Vagina (tissue), 2 donors: ENCODE results near the gene SLC51B. TPM values are rescaled to one million over a fixed set of nuclear protein-coding genes. Genes with fewer than 3 reads are reported as not detected.
A peak's percentile ranks its signal among the peaks of the same experiment; 100 is the strongest.

ENCODE experiments used
- DNase-seq, 2 donors: peaks; one replicate each; pipeline ENCODE4 v3.0.0-alpha.2; 2017; ENCODE audit errors: extremely low spot score in 2 of 2
- H3K27ac ChIP-seq: fragments of 200-600 bp; sonication (generic); one replicate; pipeline ENCODE4 v1.5.1; 2019
- H3K27me3 ChIP-seq: fragments of 200-600 bp; sonication (generic); one replicate; pipeline ENCODE4 v1.5.1; 2019
- H3K36me3 ChIP-seq, 2 donors: fragments of 200-600 bp; sonication (generic); one replicate each; pipeline ENCODE4 v1.5.1; 2017 to 2019
- H3K4me1 ChIP-seq: fragments of 200-600 bp; sonication (generic); one replicate; pipeline ENCODE4 v1.5.1; 2019
- H3K4me3 ChIP-seq, 2 donors: fragments of 200-600 bp; sonication (generic); 1 replicate in 1 of 2; 2 replicates in 1 of 2; pipeline ENCODE4 v1.5.1; 2016 to 2019
- H3K9me3 ChIP-seq: fragments of 200-600 bp; sonication (generic); one replicate; pipeline ENCODE4 v1.5.1; 2019
- CTCF ChIP-seq, 3 experiments: fragments of 450-650 bp in 2 of 3; fragments of 200-600 bp in 1 of 3; sonication (generic) in 1 of 3; IDR thresholded peaks; one replicate each; pipeline ENCODE4 v1.5.1; 2017 to 2019; ENCODE audit warnings: antibody characterized with exemption in 3 of 3, mild to moderate bottlenecking in 2 of 3, moderate library complexity in 2 of 3
- POLR2A ChIP-seq, 2 donors: fragments of 450-650 bp; IDR thresholded peaks; one replicate each; pipeline ENCODE4 v1.6.1; 2017; ENCODE audit warnings: antibody characterized with exemption in 2 of 2, mild to moderate bottlenecking in 2 of 2, moderate library complexity in 2 of 2
- POLR2AphosphoS5 ChIP-seq, 2 donors: sonication (generic); formaldehyde crosslinking; IDR thresholded peaks; one replicate each; pipeline ENCODE4 v1.9.0; 2017; ENCODE audit warnings: antibody characterized with exemption in 2 of 2, mild to moderate bottlenecking in 2 of 2, low read depth in 1 of 2; ENCODE audit not compliant: insufficient read depth in 1 of 2
- intact Hi-C: fragments of 100-400 bp; cut with DNase I; formaldehyde crosslinking; loops from one replicate; pipeline ENCODE4 v1.15.1; 2023
- total RNA-seq: library from RNA; depleted of rRNA; stranded (reverse); fragments of >200 nt; gene quantifications from one replicate; pipeline ENCODE4 v1.2.3, GENCODE V29; 2016

SLC51B gene
- total RNA-seq, 1 donor from 2014 or later: not detected

- peaks cover 10% of the 10 kb centered on the region for H3K4me1 ChIP-seq
- peak within 1 kb of the TSS in 1 of 2 donors; percentile 17 for H3K4me3 ChIP-seq
- TF ChIP-seq POLR2AphosphoS5 (IDR thresholded peaks at IDR 0.05; ENCODE audit: insufficient read depth in 1 of 2, low read depth in 1 of 2) (no peak), CTCF (IDR thresholded peaks at IDR 0.05) (no peak), POLR2A (IDR thresholded peaks at IDR 0.05) (no peak)
- no peaks in the 10 kb centered on the region for H3K9me3 ChIP-seq
- no peaks in the 10 kb centered on the region for H3K27me3 ChIP-seq
- no peaks in the 10 kb centered on the region for H3K36me3 ChIP-seq
- no peak for DNase-seq
- intact Hi-C loops: loop anchor here (5.0 kb wide), 1 partner anchor 34 kb away; no protein-coding TSS in a partner anchor
- peak within 1 kb of the TSS; percentile 20 for H3K27ac ChIP-seq
Measured at GRCh38 chr15:65076486-65077290, 31.5 kb downstream of the SLC51B start, which contains the start of gene KBTBD13. Gene KBTBD13, plus strand, starts transcription at chr15:65076746. Its CDS starts 70 bp downstream, at chr15:65076816.

GRCh38 chr15:65077291-65077980, 32.2 kb downstream of the SLC51B start:
- Histone ChIP-seq H3K27me3 (no peaks in the 10 kb centered on the region), H3K4me1 (peaks cover 10% of the 10 kb centered on the region), H3K9me3 (no peaks in the 10 kb centered on the region), H3K27ac (no peak overlapping the region), H3K4me3 (peak overlapping the region in 1 of 2 donors; percentile 17), H3K36me3 (no peaks in the 10 kb centered on the region)
- intact Hi-C loops: loop anchor here (5.0 kb wide), 1 partner anchor 35 kb away; no protein-coding TSS in a partner anchor
- DNase-seq: no peak
- TF ChIP-seq CTCF (IDR thresholded peaks at IDR 0.05) (no peak), POLR2A (IDR thresholded peaks at IDR 0.05) (no peak), POLR2AphosphoS5 (IDR thresholded peaks at IDR 0.05; ENCODE audit: insufficient read depth in 1 of 2, low read depth in 1 of 2) (no peak)

GRCh38 chr15:65077981-65078352, 32.8 kb downstream of the SLC51B start:
- Histone ChIP-seq H3K4me3 (peak overlapping the region in 1 of 2 donors; percentile 17), H3K27me3 (no peaks in the 10 kb centered on the region), H3K9me3 (no peaks in the 10 kb centered on the region), H3K4me1 (peaks cover 14% of the 10 kb centered on the region), H3K27ac (no peak overlapping the region), H3K36me3 (no peaks in the 10 kb centered on the region)
- TF ChIP-seq CTCF (IDR thresholded peaks at IDR 0.05): peak; percentile 37 to 58 (median 50)
- TF ChIP-seq POLR2A (IDR thresholded peaks at IDR 0.05): no peak
- peak in 1 of 2 donors; percentile 42 for TF ChIP-seq POLR2AphosphoS5 (IDR thresholded peaks at IDR 0.05; ENCODE audit: insufficient read depth in 1 of 2, low read depth in 1 of 2)
- intact Hi-C loops: loop anchor here (5.0 kb wide), 1 partner anchor 36 kb away; no protein-coding TSS in a partner anchor
- DNase-seq: no peak

- no peak overlapping the region for H3K4me3 ChIP-seq
- no peaks in the 10 kb centered on the region for H3K27me3 ChIP-seq
- H3K36me3 ChIP-seq: no peaks in the 10 kb centered on the region
- no peak for DNase-seq
- peaks cover 16% of the 10 kb centered on the region for H3K4me1 ChIP-seq
- H3K9me3 ChIP-seq: no peaks in the 10 kb centered on the region
- intact Hi-C loops: loop anchor here (5.0 kb wide), 1 partner anchor 37 kb away; no protein-coding TSS in a partner anchor
- TF ChIP-seq CTCF (IDR thresholded peaks at IDR 0.05): no peak
- no peak for TF ChIP-seq POLR2AphosphoS5 (IDR thresholded peaks at IDR 0.05; ENCODE audit: insufficient read depth in 1 of 2, low read depth in 1 of 2)
- TF ChIP-seq POLR2A (IDR thresholded peaks at IDR 0.05): no peak
- H3K27ac ChIP-seq: no peak overlapping the region
Measured at GRCh38 chr15:65079580-65079979, 34.4 kb downstream of the SLC51B start.
